SK-N-SH (cell line): ENCODE measurements around the gene MICU2. TPM values are rescaled to one million over a fixed set of nuclear protein-coding genes. Genes with fewer than 3 reads are reported as not detected.

ENCODE experiments used
- CTCF ChIA-PET: fragments of 300-600, 350-600 bp; formaldehyde crosslinking; extraction: SDS; loops from one replicate; lab custom pipeline; 2021; lab: Yijun Ruan, JAX
- POLR2A ChIA-PET: fragments of 350-600 bp; sonication (Branson Sonifier 250); formaldehyde crosslinking; extraction: SDS; loops from one replicate; lab custom pipeline; 2020; ENCODE audit warnings: antibody characterized with exemption, inconsistent platforms; lab: Yijun Ruan, JAX
- DNase-seq: peaks from one replicate; pipeline ENCODE4 v3.0.0; 2012
- H2AFZ ChIP-seq: fragments of 200-600 bp; sonication (generic); 2 replicates; pipeline ENCODE4 v1.8.1; 2016; ENCODE audit warnings: antibody characterized with exemption, mild to moderate bottlenecking, low read depth
- H3F3A ChIP-seq: fragments of 200-600 bp; sonication (generic); replicated peaks from 2 replicates; pipeline ENCODE3; 2016; ENCODE audit warnings: antibody characterized with exemption, mild to moderate bottlenecking; ENCODE audit not compliant: insufficient read depth
- H3K27ac ChIP-seq, 2 experiments: fragments of 200-500 bp in 1 of 2; fragments of 200-600 bp in 1 of 2; sonication (Bioruptor generic) in 1 of 2; sonication (generic), shearing (Covaris generic) in 1 of 2; 2 replicates each; pipeline versions ENCODE4 v1.5.1 to v1.6.1; 2014 to 2016; ENCODE audit warnings: low read depth in 2 of 2, inconsistent platforms in 1 of 2, low read length in 1 of 2, mild to moderate bottlenecking in 1 of 2, mixed read lengths in 1 of 2
- H3K27me3 ChIP-seq: fragments of 200-600 bp; sonication (generic), shearing (Covaris generic); 2 replicates; pipeline ENCODE4 v1.6.1; 2016; ENCODE audit warnings: mixed run types; ENCODE audit not compliant: insufficient read depth
- H3K36me3 ChIP-seq, 2 experiments: fragments of 200-500 bp in 1 of 2; fragments of 200-600 bp in 1 of 2; sonication (Bioruptor generic) in 1 of 2; sonication (generic) in 1 of 2; replicated peaks in 1 of 2; 2 replicates each; pipeline versions ENCODE3 to v1.5.1; 2014 to 2016; ENCODE audit warnings: low read length in 1 of 2, mild to moderate bottlenecking in 1 of 2; ENCODE audit not compliant: insufficient read depth in 2 of 2, control insufficient read depth in 1 of 2
- H3K4me1 ChIP-seq, 2 experiments: fragments of 200-500 bp in 1 of 2; fragments of 200-600 bp in 1 of 2; sonication (Bioruptor generic) in 1 of 2; sonication (generic), shearing (Covaris generic) in 1 of 2; 2 replicates each; pipeline versions ENCODE4 v1.5.1 to v1.6.1; 2014 to 2016; ENCODE audit warnings: low read depth in 1 of 2, low read length in 1 of 2, mixed run types in 1 of 2; ENCODE audit not compliant: insufficient read depth in 2 of 2, control insufficient read depth in 1 of 2
- H3K4me2 ChIP-seq: fragments of 200-600 bp; sonication (generic), shearing (Covaris generic); 2 replicates; pipeline ENCODE4 v1.6.1; 2017; ENCODE audit warnings: mixed run types
- H3K4me3 ChIP-seq, 2 experiments: fragments of 200-500 bp in 1 of 2; fragments of 200-600 bp in 1 of 2; sonication (Bioruptor generic) in 1 of 2; sonication (generic), shearing (Covaris generic) in 1 of 2; 2 replicates each; pipeline versions ENCODE4 v1.5.1 to v1.8.1; 2014 to 2016; ENCODE audit warnings: low read depth in 2 of 2, inconsistent platforms in 1 of 2, low read length in 1 of 2, mild to moderate bottlenecking in 1 of 2, mixed read lengths in 1 of 2, moderate library complexity in 1 of 2
- H3K79me2 ChIP-seq: fragments of 200-600 bp; sonication (generic); 2 replicates; pipeline ENCODE4 v1.8.1; 2017; ENCODE audit warnings: mild to moderate bottlenecking; ENCODE audit not compliant: insufficient read depth
- H3K9ac ChIP-seq: fragments of 200-600 bp; sonication (generic); 2 replicates; pipeline ENCODE4 v1.6.1; 2017; ENCODE audit warnings: mixed run types
- H3K9me2 ChIP-seq: fragments of 200-600 bp; sonication (generic); 2 replicates; pipeline ENCODE4 v1.6.1; 2017; ENCODE audit warnings: mixed run types
- H3K9me3 ChIP-seq: fragments of 200-600 bp; sonication (generic); 2 replicates; pipeline ENCODE4 v1.6.1; 2017; ENCODE audit warnings: mixed run types, mild to moderate bottlenecking, moderate library complexity
- H4K20me1 ChIP-seq: fragments of 200-600 bp; sonication (generic); 2 replicates; pipeline ENCODE4 v1.6.1; 2017; ENCODE audit warnings: mild to moderate bottlenecking, mixed run types; ENCODE audit not compliant: insufficient read depth
- EP300 ChIP-seq, 2 experiments: IDR thresholded peaks; 2 replicates each; pipeline versions ENCODE4 v1.4.0 to v1.6.1; 2012; ENCODE audit warnings: borderline replicate concordance in 1 of 2, low read depth in 1 of 2, low read length in 1 of 2
- EZH2phosphoT487 ChIP-seq: fragments of 200-600 bp; sonication (generic); IDR thresholded peaks from 2 replicates; pipeline ENCODE4 v1.6.1; 2017; ENCODE audit warnings: low read depth, mixed run types, mild to moderate bottlenecking, antibody characterized with exemption, moderate library complexity, borderline replicate concordance
- FOSL2 ChIP-seq: IDR thresholded peaks from 2 replicates; pipeline ENCODE4 v1.4.0; 2012; ENCODE audit warnings: low read depth, mild to moderate bottlenecking, moderate library complexity, borderline replicate concordance
- IRF3 ChIP-seq: fragments of 150-350 bp; IDR thresholded peaks from 2 replicates; pipeline ENCODE4 v1.6.1; 2016; ENCODE audit warnings: mild to moderate bottlenecking, low read depth, low read length
- MAX ChIP-seq: IDR thresholded peaks from 2 replicates; pipeline ENCODE4 v1.4.0; 2012; ENCODE audit warnings: low read depth
- MXI1 ChIP-seq: IDR thresholded peaks from 2 replicates; pipeline ENCODE4 v1.6.1; 2012; ENCODE audit warnings: mild to moderate bottlenecking, low read depth, low read length, improper control_type of control experiment
- NFIC ChIP-seq: IDR thresholded peaks from 2 replicates; pipeline ENCODE4 v1.4.0; 2012; ENCODE audit warnings: borderline replicate concordance
- RAD21 ChIP-seq: IDR thresholded peaks from 2 replicates; pipeline ENCODE4 v1.6.1; 2012; ENCODE audit warnings: mild to moderate bottlenecking, low read length
- RCOR1 ChIP-seq: fragments of 150-350 bp; IDR thresholded peaks from 2 replicates; pipeline ENCODE4 v1.6.1; 2017; ENCODE audit warnings: antibody characterized with exemption, low read length
- REST ChIP-seq: IDR thresholded peaks from 2 replicates; pipeline ENCODE4 v1.6.1; 2012; ENCODE audit warnings: mild to moderate bottlenecking, low read depth, low read length, moderate library complexity
- RFX5 ChIP-seq: IDR thresholded peaks from 2 replicates; pipeline ENCODE4 v1.6.1; 2012; ENCODE audit warnings: mild to moderate bottlenecking, improper control_type of control experiment, low read length
- RXRA ChIP-seq: IDR thresholded peaks from 2 replicates; pipeline ENCODE4 v1.4.0; 2012; ENCODE audit warnings: low read depth, mild to moderate bottlenecking, borderline replicate concordance
- TAF1 ChIP-seq: IDR thresholded peaks from 2 replicates; pipeline ENCODE4 v1.6.1; 2012; ENCODE audit warnings: low read depth, mild to moderate bottlenecking, low read length, moderate library complexity, borderline replicate concordance
- TCF12 ChIP-seq: IDR thresholded peaks from 2 replicates; pipeline ENCODE4 v1.4.0; 2012
- USF1 ChIP-seq: IDR thresholded peaks from 2 replicates; pipeline ENCODE4 v1.4.0; 2012; ENCODE audit warnings: low read depth, borderline replicate concordance
- USF2 ChIP-seq: fragments of 150-350 bp; IDR thresholded peaks from 2 replicates; pipeline ENCODE4 v1.6.1; 2017; ENCODE audit warnings: antibody characterized with exemption, low read length, low read depth, borderline replicate concordance
- YY1 ChIP-seq: IDR thresholded peaks from 2 replicates; pipeline ENCODE4 v1.4.0; 2012; ENCODE audit warnings: low read depth, mild to moderate bottlenecking
- ZBTB33 ChIP-seq: IDR thresholded peaks from 2 replicates; pipeline ENCODE4 v1.4.0; 2012; ENCODE audit warnings: low read depth, borderline replicate concordance
- WGBS: methylation state at CpG from one replicate; pipeline ENCODE4 v1.1.6; 2017; ENCODE audit warnings: low lambda C conversion rate; 5-methylcytosine and 5-hydroxymethylcytosine counted together
- polyA plus RNA-seq, 3 experiments: library from polyadenylated mRNA; depleted of rRNA; stranded (reverse); fragments of >200 nt; gene quantifications; 2 replicates each; pipeline ENCODE4 v1.2.3, GENCODE V29; 2012

Gene MICU2
- polyA plus RNA-seq, 1 of the 3 experiments (the other 2 are of a cell fraction) = 46.4 TPM

GRCh38 chr13:21537105-21537504 is 66.9 kb downstream of the MICU2 start:
- H3K9ac ChIP-seq = no peak overlapping the region
- no peaks in the 10 kb centered on the region for H3K9me3 ChIP-seq
- peaks cover 0 to 2% of the 10 kb centered on the region in 2 experiments for H3K36me3 ChIP-seq
- CTCF ChIA-PET = interaction anchor here (1.0 kb wide), 1 partner anchor 21 kb away, joined by 3 read pairs; no protein-coding TSS in a partner anchor
- no peak overlapping the region for H3K27ac ChIP-seq
- H3K9me2 ChIP-seq = no peaks in the 10 kb centered on the region
- H3K4me1 ChIP-seq = no peaks in the 10 kb centered on the region
- no peak overlapping the region for H3K4me2 ChIP-seq
- H2AFZ ChIP-seq = no peak overlapping the region
- H3K4me3 ChIP-seq = no peak overlapping the region
- TF ChIP-seq RAD21 (no peak), EZH2phosphoT487 (no peak), TAF1 (no peak), USF2 (no peak), RXRA (no peak), TCF12 (no peak), REST (no peak), USF1 (no peak), MXI1 (no peak), YY1 (no peak)
- TF ChIP-seq, all 33 proteins: peak for 0
- no peak for DNase-seq
- Histone ChIP-seq H3K27me3 (no peaks in the 10 kb centered on the region), H3K79me2 (no peaks in the 10 kb centered on the region), H3F3A (no peaks in the 10 kb centered on the region), H4K20me1 (no peaks in the 10 kb centered on the region)
- WGBS = 94% methylated on average over 1 of the region's 1 CpG
- POLR2A ChIA-PET = no interaction called here

GRCh38 chr13:21534760-21535159 is 69.2 kb downstream of the MICU2 start:
- no peaks in the 10 kb centered on the region for H3K9me2 ChIP-seq
- H3K4me3 ChIP-seq = no peak overlapping the region
- 75% methylated on average over 1 of the region's 1 CpG for WGBS
- no peak for DNase-seq
- POLR2A ChIA-PET = no interaction called here
- no peaks in the 10 kb centered on the region for H3K27me3 ChIP-seq
- peaks cover 0 to 2% of the 10 kb centered on the region in 2 experiments for H3K36me3 ChIP-seq
- peaks cover 0 to 5% of the 10 kb centered on the region in 2 experiments; a peak in 2 of 4 replicates for H3K4me1 ChIP-seq
- no peaks in the 10 kb centered on the region for H3K79me2 ChIP-seq
- H3F3A ChIP-seq = no peaks in the 10 kb centered on the region
- no peaks in the 10 kb centered on the region for H4K20me1 ChIP-seq
- CTCF ChIA-PET = interaction anchor here (1.4 kb wide), 1 partner anchor 23 kb away, joined by 3 read pairs; no protein-coding TSS in a partner anchor
- H3K4me2 ChIP-seq = no peak overlapping the region
- H2AFZ ChIP-seq = no peak overlapping the region
- TF ChIP-seq NFIC = no peak
- no peak for TF ChIP-seq IRF3
- TF ChIP-seq RFX5 = no peak
- TF ChIP-seq RCOR1 = no peak
- no peak for TF ChIP-seq FOSL2
- TF ChIP-seq EP300 (IDR thresholded peaks at IDR 0.05; ENCODE audit: borderline replicate concordance in 1 of 2, low read depth in 1 of 2, low read length in 1 of 2) = no peak
- no peak for TF ChIP-seq MAX
- TF ChIP-seq ZBTB33 = no peak
- H3K9me3 ChIP-seq = no peaks in the 10 kb centered on the region
- no peak overlapping the region for H3K9ac ChIP-seq
- no peak overlapping the region for H3K27ac ChIP-seq
